Measurements from ENCODE around the gene MRPL45.

DNA sequence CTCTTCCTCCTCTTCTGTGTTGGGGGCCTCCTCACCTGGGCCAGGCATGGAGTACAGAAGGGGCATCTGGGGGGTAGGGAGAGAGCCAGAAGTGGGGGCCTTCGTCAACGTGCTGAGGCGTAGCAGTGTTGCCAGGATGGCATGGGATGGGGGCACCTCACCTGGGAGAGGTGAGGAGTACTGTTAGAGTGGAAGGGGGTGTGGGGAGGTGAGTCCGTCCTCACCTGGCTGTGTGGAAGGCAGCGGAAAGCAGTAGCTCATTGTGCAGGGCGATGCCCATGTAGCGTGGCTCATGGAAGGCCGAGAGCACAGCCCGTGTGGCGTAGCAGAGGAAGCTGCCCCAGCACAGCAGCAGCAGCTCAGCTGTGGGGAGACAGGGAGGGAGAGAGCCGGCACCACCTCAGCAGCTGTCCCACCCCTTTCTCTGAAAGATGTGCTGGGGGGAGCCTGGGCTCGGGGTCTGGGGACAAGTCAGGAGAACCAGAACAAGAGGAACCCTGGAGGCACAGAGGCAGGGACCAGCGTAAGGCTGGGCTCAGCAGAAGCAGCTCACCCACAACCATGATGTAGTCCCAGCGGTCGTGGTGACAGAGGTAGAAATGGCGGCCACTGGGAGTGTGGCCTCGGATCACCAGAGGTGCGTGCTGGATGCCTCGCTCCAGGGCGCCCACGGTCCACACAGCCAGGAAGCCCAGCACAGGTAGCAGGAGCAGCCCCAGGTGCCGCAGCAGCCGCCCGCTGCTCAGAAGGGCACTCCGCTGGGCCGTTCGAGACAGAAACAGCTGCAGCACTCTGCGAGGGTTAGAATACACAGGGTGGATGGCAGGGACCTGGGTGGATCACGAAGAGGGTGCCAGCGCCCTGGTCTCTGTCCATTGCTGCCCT lies 37.8 kb downstream of the MRPL45 start:
- TF ChIP-seq CTCF (IDR thresholded peaks at IDR 0.05) (no peak), POLR2AphosphoS5 (IDR thresholded peaks at IDR 0.05; ENCODE audit: low read depth, low read length) (no peak)
